H9 (cell line): ENCODE results near the gene CTSW. TPM values are rescaled to one million over a fixed set of nuclear protein-coding genes. Genes with fewer than 3 reads are reported as not detected.
A peak's percentile ranks its signal among the peaks of the same experiment; 100 is the strongest.

Experiments used
- DNase-seq: peaks from one replicate; pipeline ENCODE4 v3.0.0-alpha.2; 2017
- H2AFZ ChIP-seq: one replicate; pipeline ENCODE4 v1.6.1; 2013; ENCODE audit warnings: mild to moderate bottlenecking, low read length, control low read depth, moderate library complexity
- H2AK5ac ChIP-seq: 2 replicates; pipeline ENCODE4 v1.6.1; 2013; ENCODE audit warnings: low read length, control low read depth, mixed read lengths; ENCODE audit not compliant: insufficient read length
- H2BK120ac ChIP-seq: one replicate; pipeline ENCODE4 v1.6.1; 2013; ENCODE audit warnings: low read depth, mild to moderate bottlenecking, low read length, control low read depth, inconsistent platforms; ENCODE audit not compliant: poor library complexity, severe bottlenecking
- H2BK12ac ChIP-seq: 2 replicates; pipeline ENCODE4 v1.6.1; 2013; ENCODE audit warnings: low read length, control low read depth, mixed read lengths, low read depth; ENCODE audit not compliant: insufficient read length
- H2BK15ac ChIP-seq: 2 replicates; pipeline ENCODE4 v1.6.1; 2013; ENCODE audit warnings: low read depth, low read length, control low read depth
- H2BK20ac ChIP-seq: one replicate; pipeline ENCODE4 v1.6.1; 2013; ENCODE audit warnings: low read depth, mild to moderate bottlenecking, low read length, control low read depth, inconsistent platforms; ENCODE audit not compliant: poor library complexity, severe bottlenecking
- H2BK5ac ChIP-seq: 2 replicates; pipeline ENCODE4 v1.6.1; 2013; ENCODE audit warnings: low read length, control low read depth, mixed read lengths; ENCODE audit not compliant: insufficient read length
- H3K14ac ChIP-seq: 2 replicates; pipeline ENCODE4 v1.6.1; 2013; ENCODE audit warnings: low read length, control low read depth; ENCODE audit not compliant: insufficient read depth
- H3K18ac ChIP-seq: 2 replicates; pipeline ENCODE4 v1.6.1; 2013; ENCODE audit warnings: low read depth, mild to moderate bottlenecking, mixed read lengths, low read length, control low read depth; ENCODE audit not compliant: insufficient read length
- H3K23ac ChIP-seq: 2 replicates; pipeline ENCODE4 v1.6.1; 2013; ENCODE audit warnings: low read length, control low read depth, mixed read lengths, low read depth; ENCODE audit not compliant: insufficient read length
- H3K23me2 ChIP-seq: 2 replicates; pipeline ENCODE4 v1.6.1; 2013; ENCODE audit warnings: low read depth, mild to moderate bottlenecking, mixed read lengths, low read length, control low read depth; ENCODE audit not compliant: insufficient read length, poor library complexity, severe bottlenecking
- H3K27ac ChIP-seq: 2 replicates; pipeline ENCODE4 v1.5.1; 2013; ENCODE audit warnings: low read length, control low read depth, mixed read lengths, low read depth; ENCODE audit not compliant: insufficient read length
- H3K27me3 ChIP-seq: 2 replicates; pipeline ENCODE4 v1.6.1; 2013; ENCODE audit warnings: low read length, control low read depth, inconsistent platforms; ENCODE audit not compliant: insufficient read depth
- H3K4ac ChIP-seq: 2 replicates; pipeline ENCODE4 v1.6.1; 2013; ENCODE audit warnings: low read depth, mild to moderate bottlenecking, control low read depth, inconsistent platforms, low read length, moderate library complexity
- H3K4me1 ChIP-seq: 2 replicates; pipeline ENCODE4 v1.6.1; 2013; ENCODE audit warnings: low read length, control low read depth, inconsistent platforms; ENCODE audit not compliant: insufficient read depth
- H3K4me2 ChIP-seq: 2 replicates; pipeline ENCODE4 v1.6.1; 2013; ENCODE audit warnings: low read length, control low read depth, mixed read lengths; ENCODE audit not compliant: insufficient read length, insufficient read depth
- H3K56ac ChIP-seq: 2 replicates; pipeline ENCODE4 v1.6.1; 2013; ENCODE audit warnings: low read depth, mild to moderate bottlenecking, mixed read lengths, low read length, control low read depth; ENCODE audit not compliant: insufficient read length
- H3K79me1 ChIP-seq: 2 replicates; pipeline ENCODE4 v1.6.1; 2013; ENCODE audit warnings: low read depth, mild to moderate bottlenecking, moderate library complexity, low read length, control low read depth, inconsistent platforms; ENCODE audit not compliant: insufficient read depth, poor library complexity, severe bottlenecking
- H3K79me2 ChIP-seq: 2 replicates; pipeline ENCODE4 v1.6.1; 2013; ENCODE audit warnings: low read length, control low read depth, inconsistent platforms; ENCODE audit not compliant: insufficient read depth
- H3K9ac ChIP-seq: 2 replicates; pipeline ENCODE4 v1.6.1; 2013; ENCODE audit warnings: low read length, control low read depth, mixed read lengths; ENCODE audit not compliant: insufficient read length; ENCODE audit errors: extremely low read depth
- H3K9me3 ChIP-seq: one replicate; pipeline ENCODE4 v1.6.1; 2013; ENCODE audit warnings: low read depth, low read length, inconsistent platforms; ENCODE audit not compliant: control insufficient read depth
- H3T11ph ChIP-seq: one replicate; pipeline ENCODE4 v1.6.1; 2013; ENCODE audit warnings: mild to moderate bottlenecking, low read length, control low read depth, inconsistent platforms
- H4K20me1 ChIP-seq: one replicate; pipeline ENCODE4 v1.6.1; 2013; ENCODE audit not compliant: control insufficient read depth, insufficient read length, insufficient read depth
- H4K5ac ChIP-seq: 2 replicates; pipeline ENCODE4 v1.6.1; 2013; ENCODE audit warnings: low read depth, mild to moderate bottlenecking, mixed read lengths, low read length, control low read depth; ENCODE audit not compliant: insufficient read length
- H4K8ac ChIP-seq: replicated peaks from 2 replicates; pipeline ENCODE4 v1.6.1; 2013; ENCODE audit warnings: low read length, control low read depth, mixed read lengths, low read depth; ENCODE audit not compliant: insufficient read length
- H4K91ac ChIP-seq: 2 replicates; pipeline ENCODE4 v1.6.1; 2013; ENCODE audit warnings: low read depth, mild to moderate bottlenecking, moderate library complexity, mixed read lengths, low read length, control low read depth; ENCODE audit not compliant: insufficient read length
- H3K27ac Mint-ChIP-seq, 3 experiments: 2 replicates in 2 of 3; 3 replicates in 1 of 3; pipeline ENCODE4 v1.8.0; 2020 to 2021; ENCODE audit warnings: mixed read lengths in 3 of 3, mild to moderate bottlenecking in 1 of 3, moderate library complexity in 1 of 3
- H3K27me3 Mint-ChIP-seq: 2 replicates; pipeline ENCODE4 v1.8.0; 2021; ENCODE audit warnings: low read depth, mild to moderate bottlenecking, moderate library complexity, mixed read lengths
- H3K36me3 Mint-ChIP-seq, 3 experiments: 2 replicates in 2 of 3; 3 replicates in 1 of 3; pipeline ENCODE4 v1.8.0; 2020 to 2021; ENCODE audit warnings: low read depth in 3 of 3, mixed read lengths in 3 of 3; ENCODE audit not compliant: insufficient read depth in 1 of 3
- H3K4me1 Mint-ChIP-seq, 2 experiments: 2 replicates each; pipeline ENCODE4 v1.8.0; 2020; ENCODE audit warnings: mixed read lengths in 2 of 2
- H3K4me3 Mint-ChIP-seq, 2 experiments: 2 replicates in 1 of 2; 3 replicates in 1 of 2; pipeline ENCODE4 v1.8.0; 2020 to 2021; ENCODE audit warnings: mild to moderate bottlenecking in 2 of 2, mixed read lengths in 2 of 2, moderate library complexity in 1 of 2
- H3K9me3 Mint-ChIP-seq, 2 experiments: 2 replicates in 1 of 2; 3 replicates in 1 of 2; pipeline ENCODE4 v1.8.0; 2020; ENCODE audit warnings: mild to moderate bottlenecking in 2 of 2, mixed read lengths in 2 of 2, moderate library complexity in 1 of 2
- CTCF ChIP-seq: fragments of 200-600 bp; sonication (generic); conservative IDR thresholded peaks from 3 replicates; pipeline ENCODE4 v1.8.0; 2021; ENCODE audit warnings: antibody characterized with exemption, mild to moderate bottlenecking
- WGBS: extraction: QIAGEN DNeasy Blood & Tissue Kit; methylation state at CpG from one replicate; pipeline ENCODE4 v1.1.7; 2013; ENCODE audit warnings: missing lambda C conversion rate, low lambda C conversion rate, mixed read lengths; ENCODE audit not compliant: insufficient read length; ENCODE audit errors: extremely low coverage; 5-methylcytosine and 5-hydroxymethylcytosine counted together
- total RNA-seq: library from RNA; stranded (reverse); gene quantifications from 2 replicates; pipeline ENCODE4 v1.2.1, GENCODE V29; 2021

CTSW gene
- total RNA-seq, 1 experiment from 2014 or later, result not detected

DNA sequence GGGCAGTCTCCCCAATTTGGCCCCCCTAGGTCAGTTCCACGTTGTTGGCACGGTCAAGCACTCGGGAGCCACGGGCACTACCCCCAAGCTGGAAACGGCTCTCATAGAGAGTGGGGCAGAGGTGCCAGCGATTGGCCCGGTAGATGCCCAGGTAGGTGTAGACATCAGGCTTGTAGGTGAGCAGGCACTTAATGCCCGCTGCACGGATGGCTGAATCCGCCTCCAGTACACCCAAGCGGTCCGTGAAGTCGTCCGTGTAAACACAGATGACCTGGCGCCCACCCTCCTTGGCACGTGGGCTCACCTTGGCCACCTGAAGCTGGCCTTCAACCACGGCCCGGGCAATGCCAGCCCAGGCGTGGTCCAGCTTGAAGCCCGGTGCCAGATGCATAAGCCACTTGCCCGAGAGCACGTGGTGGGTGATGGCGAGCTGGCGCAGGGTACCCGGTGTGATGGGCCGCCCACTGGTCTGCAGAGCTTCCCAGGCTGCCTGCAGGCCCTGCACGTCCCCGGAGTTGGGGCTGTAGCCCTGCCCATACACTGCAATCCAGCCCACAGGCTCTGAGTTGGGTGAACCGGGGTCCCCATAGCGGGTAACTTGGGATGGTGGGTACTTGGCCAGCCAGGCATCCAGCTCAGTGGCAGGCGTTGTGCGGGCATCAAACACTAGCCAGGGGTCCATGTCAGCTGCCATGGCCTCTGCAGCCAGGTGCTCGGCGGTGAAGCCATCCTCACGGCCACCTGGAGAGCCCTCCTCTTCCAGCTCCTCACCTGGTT, 38.0 kb downstream of the CTSW start:
- peak overlapping the region; percentile 83 to 89 for H3K4me3 Mint-ChIP-seq
- no peak for TF ChIP-seq CTCF
- H3K27ac Mint-ChIP-seq, result no peak overlapping the region
- H3K4me1 Mint-ChIP-seq, result peaks cover 21 to 28% of the 10 kb centered on the region in 2 experiments
- Histone ChIP-seq H3K4me2 (peak overlapping the region; percentile 60), H2BK15ac (no peak overlapping the region), H3T11ph (no peak overlapping the region), H3K4me1 (no peaks in the 10 kb centered on the region; the same call in 1 of the 2 replicates), H3K18ac (no peak overlapping the region), H3K27me3 (no peaks in the 10 kb centered on the region), H4K5ac (no peak overlapping the region), H4K20me1 (no peaks in the 10 kb centered on the region), H2BK120ac (no peak overlapping the region), H2BK12ac (no peak overlapping the region), H3K27ac (no peak overlapping the region), H2AK5ac (no peak overlapping the region), H2BK20ac (no peak overlapping the region), H3K23ac (no peak overlapping the region), H4K91ac (no peak overlapping the region), H3K79me1 (no peaks in the 10 kb centered on the region), H4K8ac (no peak overlapping the region), H3K79me2 (no peaks in the 10 kb centered on the region), H2BK5ac (no peak overlapping the region), H2AFZ (no peak overlapping the region), H3K23me2 (peaks cover 11% of the 10 kb centered on the region), H3K9ac (peak overlapping the region; percentile 81), H3K9me3 (no peaks in the 10 kb centered on the region), H3K56ac (no peak overlapping the region), H3K14ac (no peak overlapping the region), H3K4ac (no peak overlapping the region)
- no CpG with 5 or more reads among the region's 35 CpGs for WGBS
- no peak for DNase-seq
- H3K9me3 Mint-ChIP-seq, result no peaks in the 10 kb centered on the region; a peak in 1 of 5 replicates
- peaks cover 1 to 17% (median 14%) of the 10 kb centered on the region in 3 experiments; a peak in 6 of 7 replicates for H3K36me3 Mint-ChIP-seq
- peaks cover 4% of the 10 kb centered on the region for H3K27me3 Mint-ChIP-seq
